MCF 10A (cell line): ENCODE results near the gene HOXC5. TPM values are rescaled to one million over a fixed set of nuclear protein-coding genes. Genes with fewer than 3 reads are reported as not detected.

Experiments
- BruUV-seq: library from RNA; stranded (reverse); fragments of 400-500 nt; replicated peaks from 2 replicates; lab custom pipeline; 2021; lab: Mats Ljungman, UMichigan
- CTCF ChIA-PET: fragments of 300-600 bp; sonication (Branson Sonifier 250); formaldehyde crosslinking; extraction: SDS; loops from one replicate; lab custom pipeline; 2021; ENCODE audit warnings: antibody characterized with exemption, inconsistent platforms; lab: Yijun Ruan, JAX
- POLR2A ChIA-PET: fragments of 300-600, 350-650 bp; sonication (Branson Sonifier 250); formaldehyde crosslinking; extraction: SDS; loops from one replicate; lab custom pipeline; 2020; ENCODE audit warnings: antibody characterized with exemption, inconsistent platforms; lab: Yijun Ruan, JAX
- DNase-seq: peaks from one replicate; pipeline ENCODE4 v3.0.0-alpha.2; 2018; ENCODE audit not compliant: unreplicated experiment
- H3K27ac Mint-ChIP-seq: one replicate; pipeline ENCODE4 v1.8.0; 2022; ENCODE audit warnings: mild to moderate bottlenecking, low read depth, mixed read lengths; ENCODE audit not compliant: unreplicated experiment
- H3K27me3 Mint-ChIP-seq: one replicate; pipeline ENCODE4 v1.8.0; 2022; ENCODE audit warnings: mixed read lengths; ENCODE audit not compliant: insufficient read depth, unreplicated experiment
- H3K36me3 Mint-ChIP-seq: one replicate; pipeline ENCODE4 v1.8.0; 2022; ENCODE audit warnings: mild to moderate bottlenecking, moderate library complexity, mixed read lengths; ENCODE audit not compliant: insufficient read depth, unreplicated experiment
- H3K4me1 Mint-ChIP-seq: one replicate; pipeline ENCODE4 v1.8.0; 2022; ENCODE audit warnings: mixed read lengths; ENCODE audit not compliant: insufficient read depth, unreplicated experiment
- H3K4me3 Mint-ChIP-seq: one replicate; pipeline ENCODE4 v1.8.0; 2022; ENCODE audit warnings: mild to moderate bottlenecking, moderate library complexity, mixed read lengths; ENCODE audit not compliant: unreplicated experiment
- H3K9me3 Mint-ChIP-seq: one replicate; pipeline ENCODE4 v1.8.0; 2022; ENCODE audit warnings: mixed read lengths; ENCODE audit not compliant: unreplicated experiment
- intact Hi-C: fragments of 100-400 bp; cut with micrococcal nuclease; formaldehyde crosslinking; loops from 2 replicates; pipeline ENCODE4 v1.14.1; 2022
- total RNA-seq: library from RNA; stranded (reverse); gene quantifications from 2 replicates; pipeline ENCODE4 v1.2.3, GENCODE V29; 2022
- TF ChIP-seq, protein P1 (sequence below): fragments of 200-600 bp; IDR thresholded peaks from one replicate; pipeline ENCODE4 v1.8.0; 2022; ENCODE audit warnings: antibody characterized with exemption, mild to moderate bottlenecking; ENCODE audit not compliant: unreplicated experiment

HOXC5 gene
- total RNA-seq, 1 experiment from 2014 or later = not detected

DNA sequence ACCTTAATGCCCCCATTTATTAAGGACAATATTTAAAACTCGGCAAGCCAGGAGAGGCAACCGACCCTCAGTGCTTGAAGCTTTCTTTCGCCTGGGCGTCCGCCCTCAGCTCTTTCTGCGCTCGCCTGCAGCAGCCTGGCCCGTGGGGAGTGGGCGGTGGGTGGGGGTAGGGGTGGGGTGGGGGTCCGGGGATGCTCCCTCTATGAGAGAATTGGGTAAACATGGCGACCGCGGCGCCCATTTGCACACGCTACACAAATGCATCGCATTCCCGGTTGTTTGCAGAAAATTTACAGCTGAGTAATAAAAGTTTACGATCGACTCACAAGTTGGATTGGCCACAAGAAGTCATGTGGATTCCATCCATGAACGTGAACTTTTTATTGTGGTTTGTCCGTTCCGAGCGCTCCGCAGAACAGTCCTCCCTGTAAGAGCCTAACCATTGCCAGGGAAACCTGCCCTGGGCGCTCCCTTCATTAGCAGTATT lies 16.3 kb upstream of the HOXC5 start:
- H3K4me3 Mint-ChIP-seq = peak overlapping the region; percentile 98
- CTCF ChIA-PET = interaction anchor here (0.6 to 2.2 kb wide), 19 partner anchors 8 to 478 kb away, joined by 3 to 22 read pairs (median 4); partner anchors contain the start of genes HOXC5, HOXC8, HOXC9 and SMUG1
- peak; percentile 77 for DNase-seq
- no peaks in the 10 kb centered on the region for H3K27me3 Mint-ChIP-seq
- no TSS peak for BruUV-seq
- H3K27ac Mint-ChIP-seq = peak overlapping the region; percentile 98
- intact Hi-C loops = no loop called here
- TF ChIP-seq, protein P1, sequence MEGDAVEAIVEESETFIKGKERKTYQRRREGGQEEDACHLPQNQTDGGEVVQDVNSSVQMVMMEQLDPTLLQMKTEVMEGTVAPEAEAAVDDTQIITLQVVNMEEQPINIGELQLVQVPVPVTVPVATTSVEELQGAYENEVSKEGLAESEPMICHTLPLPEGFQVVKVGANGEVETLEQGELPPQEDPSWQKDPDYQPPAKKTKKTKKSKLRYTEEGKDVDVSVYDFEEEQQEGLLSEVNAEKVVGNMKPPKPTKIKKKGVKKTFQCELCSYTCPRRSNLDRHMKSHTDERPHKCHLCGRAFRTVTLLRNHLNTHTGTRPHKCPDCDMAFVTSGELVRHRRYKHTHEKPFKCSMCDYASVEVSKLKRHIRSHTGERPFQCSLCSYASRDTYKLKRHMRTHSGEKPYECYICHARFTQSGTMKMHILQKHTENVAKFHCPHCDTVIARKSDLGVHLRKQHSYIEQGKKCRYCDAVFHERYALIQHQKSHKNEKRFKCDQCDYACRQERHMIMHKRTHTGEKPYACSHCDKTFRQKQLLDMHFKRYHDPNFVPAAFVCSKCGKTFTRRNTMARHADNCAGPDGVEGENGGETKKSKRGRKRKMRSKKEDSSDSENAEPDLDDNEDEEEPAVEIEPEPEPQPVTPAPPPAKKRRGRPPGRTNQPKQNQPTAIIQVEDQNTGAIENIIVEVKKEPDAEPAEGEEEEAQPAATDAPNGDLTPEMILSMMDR = no peak
- POLR2A ChIA-PET = interaction anchor here (0.5 to 3.9 kb wide), 22 partner anchors 7 to 979 kb away, joined by 3 to 37 read pairs (median 5); partner anchors contain the start of genes ATF7, CALCOCO1, CBX5 and COPZ1
- peaks cover 18% of the 10 kb centered on the region for H3K4me1 Mint-ChIP-seq
- H3K36me3 Mint-ChIP-seq = no peaks in the 10 kb centered on the region
- no peaks in the 10 kb centered on the region for H3K9me3 Mint-ChIP-seq

DNA sequence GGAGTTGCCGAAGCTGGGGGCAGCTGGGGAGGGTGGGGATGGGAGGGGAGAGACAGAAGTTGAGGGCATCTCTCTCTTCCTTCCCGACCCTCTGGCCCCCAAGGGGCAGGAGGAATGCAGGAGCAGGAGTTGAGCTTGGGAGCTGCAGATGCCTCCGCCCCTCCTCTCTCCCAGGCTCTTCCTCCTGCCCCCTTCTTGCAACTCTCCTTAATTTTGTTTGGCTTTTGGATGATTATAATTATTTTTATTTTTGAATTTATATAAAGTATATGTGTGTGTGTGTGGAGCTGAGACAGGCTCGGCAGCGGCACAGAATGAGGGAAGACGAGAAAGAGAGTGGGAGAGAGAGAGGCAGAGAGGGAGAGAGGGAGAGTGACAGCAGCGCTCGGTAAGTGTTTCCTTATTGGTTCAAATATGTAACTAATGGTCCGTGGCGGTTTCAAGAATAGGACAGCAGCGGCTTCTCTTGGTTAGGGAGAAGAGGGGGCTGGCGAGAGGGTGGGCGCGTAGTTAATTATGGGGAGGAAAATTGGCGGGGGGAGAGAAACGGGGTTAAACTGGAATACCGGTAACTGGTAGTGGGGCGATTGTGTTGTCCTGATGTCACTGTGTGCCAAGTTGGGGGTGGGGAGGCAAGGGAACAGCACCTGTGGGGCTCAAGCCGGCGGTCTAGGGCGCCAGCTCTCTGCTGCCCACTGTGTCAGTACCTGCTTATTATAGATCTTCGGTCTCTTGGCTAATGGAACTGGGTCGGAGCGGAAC lies 15.6 kb upstream of the HOXC5 start:
- Mint-ChIP-seq H3K9me3 (no peaks in the 10 kb centered on the region), H3K4me3 (peak overlapping the region; percentile 98), H3K27me3 (no peaks in the 10 kb centered on the region), H3K27ac (peak overlapping the region; percentile 98), H3K4me1 (peaks cover 23% of the 10 kb centered on the region), H3K36me3 (no peaks in the 10 kb centered on the region)
- peak; percentile 76 for DNase-seq
- ChIA-PET POLR2A (interaction anchor here (0.6 to 3.9 kb wide), 26 partner anchors 8 to 393 kb away, joined by 3 to 37 read pairs (median 5); partner anchors contain the start of genes ATF7, CALCOCO1, CBX5 and COPZ1), CTCF (interaction anchor here (0.6 to 2.2 kb wide), 20 partner anchors 8 to 478 kb away, joined by 3 to 22 read pairs (median 4); partner anchors contain the start of genes HOXC5, HOXC8, HOXC9 and SMUG1)
- intact Hi-C loops = no loop called here
- TF ChIP-seq, protein P1 = peak; percentile 11
- BruUV-seq = no TSS peak

DNA sequence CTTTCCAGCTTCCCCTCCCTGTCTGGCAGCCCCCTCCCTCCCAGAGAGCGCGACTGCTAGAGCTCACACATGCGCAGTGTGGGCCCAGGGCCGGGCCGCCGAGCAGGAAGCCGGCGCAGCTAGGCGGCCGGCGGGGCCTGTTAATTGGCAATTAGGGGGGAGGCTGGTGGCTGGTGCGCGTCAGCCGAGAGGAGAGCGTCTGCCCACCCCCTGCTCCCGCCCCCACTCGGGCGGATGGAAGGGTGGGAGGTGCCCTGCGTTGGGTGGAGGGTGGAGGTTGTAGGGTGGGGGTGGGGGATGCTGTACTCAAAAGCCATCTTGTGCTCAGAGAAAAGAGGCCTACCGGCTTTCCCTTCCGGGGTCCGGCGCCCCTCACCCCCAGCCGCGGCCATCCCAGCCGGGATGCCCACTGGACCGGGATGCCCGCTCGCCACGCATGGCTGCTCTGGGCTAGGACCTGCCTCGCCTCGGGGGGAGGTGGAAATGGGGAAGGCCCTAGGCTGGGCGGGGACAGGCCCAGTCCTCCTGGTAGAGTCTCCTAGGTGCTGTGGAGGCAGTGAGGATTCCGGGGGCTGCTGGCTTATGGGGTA lies 14.9 kb upstream of the HOXC5 start:
- ChIA-PET CTCF (interaction anchor here (0.7 to 2.2 kb wide), 12 partner anchors 9 to 275 kb away, joined by 3 to 22 read pairs (median 4); partner anchors contain the start of genes HOXC5, HOXC8, HOXC9 and SMUG1), POLR2A (interaction anchor here (0.6 to 3.9 kb wide), 18 partner anchors 9 to 341 kb away, joined by 3 to 37 read pairs (median 6); partner anchors contain the start of genes CALCOCO1, CBX5, HNRNPA1 and HOXC13)
- H3K4me1 Mint-ChIP-seq = peaks cover 23% of the 10 kb centered on the region
- no peaks in the 10 kb centered on the region for H3K27me3 Mint-ChIP-seq
- no peaks in the 10 kb centered on the region for H3K36me3 Mint-ChIP-seq
- DNase-seq = peak; percentile 96
- no TSS peak for BruUV-seq
- intact Hi-C loops = no loop called here
- no peaks in the 10 kb centered on the region for H3K9me3 Mint-ChIP-seq
- TF ChIP-seq, protein P1 = no peak
- peak overlapping the region; percentile 98 for H3K4me3 Mint-ChIP-seq
- H3K27ac Mint-ChIP-seq = peak overlapping the region; percentile 98
